Activated CD4-positive, alpha-beta T cell treated with anti-CD3 and anti-CD28 coated beads, Interleukin-2, amount 10 ng/mL, durations not matched to agents 7 days and 5 days (primary cell): ENCODE measurements around the gene SPATA24. TPM values are rescaled to one million over a fixed set of nuclear protein-coding genes. Genes with fewer than 3 reads are reported as not detected.

ENCODE experiments used
- total RNA-seq, 2 experiments: library from RNA; stranded (reverse); gene quantifications; one replicate each; pipeline ENCODE4 v1.2.3, GENCODE V29; 2021

Gene SPATA24
- total RNA-seq, 2 experiments from 2014 or later: 5.5 to 7.2 TPM

Other genes with a start within 250 kb of the SPATA24 start
- 1 to 10 TPM; 9.4 to 9.7 TPM for gene SIL1, start 205.7 kb downstream of the SPATA24 start, total RNA-seq
- gene MATR3, start 110.3 kb downstream of the SPATA24 start, total RNA-seq: 100 to 1,000 TPM; 168 to 222 TPM
- 10 to 100 TPM; 87.0 to 96.0 TPM for gene PAIP2, start 62.2 kb downstream of the SPATA24 start, total RNA-seq
- gene SLC23A1, start 20.8 kb downstream of the SPATA24 start, total RNA-seq: under 1 TPM; 0.75 to 0.77 TPM
- gene MZB1, start 14.2 kb downstream of the SPATA24 start, total RNA-seq: 10 to 100 TPM; 12.7 to 13.4 TPM
- 1 to 10 TPM; 3.3 to 3.4 TPM for gene PROB1, start 9.0 kb downstream of the SPATA24 start, total RNA-seq
- gene DNAJC18, start 35.4 kb upstream of the SPATA24 start, total RNA-seq: 1 to 10 TPM; 4.5 to 6.8 TPM
- under 1 TPM; 0.45 to 0.73 TPM for gene ECSCR, start 58.7 kb upstream of the SPATA24 start, total RNA-seq
- gene SMIM33, start 66.9 kb upstream of the SPATA24 start, total RNA-seq: 1 to 10 TPM; 1.1 to 1.2 TPM
- gene STING1, start 78.7 kb upstream of the SPATA24 start, total RNA-seq: 100 to 1,000 TPM; 175 TPM
- 100 to 1,000 TPM; 231 to 265 TPM for gene UBE2D2, start 157.2 kb upstream of the SPATA24 start, total RNA-seq
- gene CXXC5, start 244.3 kb upstream of the SPATA24 start, total RNA-seq: 1 to 10 TPM in 1 of 2 experiments, under 1 TPM in 1; 0.99 to 1.9 TPM